HepG2 (cell line): ENCODE results near the gene CPM. TPM values are rescaled to one million over a fixed set of nuclear protein-coding genes. Genes with fewer than 3 reads are reported as not detected.
A peak's percentile ranks its signal among the peaks of the same experiment; 100 is the strongest.

Source experiments
- AHDC1 ChIP-seq: sonication (generic); formaldehyde crosslinking; IDR thresholded peaks from 2 replicates; pipeline ENCODE4 v1.5.1; 2020; ENCODE audit warnings: mild to moderate bottlenecking, missing genetic modification reagents, borderline replicate concordance
- EZH2 ChIP-seq: conservative IDR thresholded peaks from 2 replicates; pipeline ENCODE4 v1.6.1; 2012; ENCODE audit warnings: mild to moderate bottlenecking, low read depth, low read length, moderate library complexity
- HMGXB4 ChIP-seq, 2 experiments: sonication (generic) in 1 of 2; formaldehyde crosslinking in 1 of 2; IDR thresholded peaks; 2 replicates each; pipeline versions ENCODE4 v1.4.0 to v1.6.1; 2018 to 2020; ENCODE audit warnings: missing genetic modification reagents in 2 of 2, borderline replicate concordance in 1 of 2, low read depth in 1 of 2, mild to moderate bottlenecking in 1 of 2, missing biosample characterization in 1 of 2
- HOXD1 ChIP-seq: sonication (generic); formaldehyde crosslinking; IDR thresholded peaks from 2 replicates; pipeline ENCODE4 v1.5.0; 2020; ENCODE audit warnings: missing genetic modification reagents
- MAZ ChIP-seq, 2 experiments: sonication (generic) in 1 of 2; formaldehyde crosslinking in 1 of 2; IDR thresholded peaks; 2 replicates each; pipeline versions ENCODE4 v1.5.0 to v1.6.1; 2012 to 2020; ENCODE audit warnings: low read depth in 2 of 2, mild to moderate bottlenecking in 2 of 2, borderline replicate concordance in 1 of 2, improper control_type of control experiment in 1 of 2, low read length in 1 of 2, missing genetic modification reagents in 1 of 2, moderate library complexity in 1 of 2
- USF2 ChIP-seq, 2 experiments: sonication (generic) in 1 of 2; formaldehyde crosslinking in 1 of 2; IDR thresholded peaks; 2 replicates each; pipeline versions ENCODE4 v1.5.1 to v1.6.1; 2011 to 2020; ENCODE audit warnings: borderline replicate concordance in 1 of 2, low read depth in 1 of 2, low read length in 1 of 2, mild to moderate bottlenecking in 1 of 2, missing genetic modification reagents in 1 of 2, moderate library complexity in 1 of 2
- ZNF710 ChIP-seq: sonication (generic); formaldehyde crosslinking; IDR thresholded peaks from 2 replicates; pipeline ENCODE4 v1.5.0; 2020; ENCODE audit warnings: mild to moderate bottlenecking, missing genetic modification reagents, borderline replicate concordance
- polyA plus RNA-seq, 8 experiments: library from polyadenylated mRNA; depleted of rRNA in 3 of 8; stranded (reverse) in 7 of 8; unstranded in 1 of 8; fragments of >200 nt; fragmentation: Illumina TruSeq in 4 of 8; extraction: Trizol in 4 of 8; gene quantifications; 2 replicates each; pipeline versions ENCODE4 v1.2.1 to v1.2.3, GENCODE V29; 2011 to 2016; ENCODE audit warnings: low read depth in 4 of 8, missing spikeins in 1 of 8, mixed read lengths in 1 of 8; ENCODE audit not compliant: insufficient read depth in 1 of 8
- total RNA-seq, 5 experiments: library from RNA; depleted of rRNA; stranded (reverse); fragments of >200 nt; fragmentation: Illumina TruSeq; extraction: Trizol; gene quantifications; 2 replicates each; pipeline ENCODE4 v1.2.3, GENCODE V29; 2016; ENCODE audit warnings: low read depth in 1 of 5

The CPM gene
- total and polyA plus RNA-seq, 2 of the 13 experiments (the other 11 are each of a cell fraction or from before 2014, with no cell fraction given): not detected

GRCh38 chr12:68807576-68808387 is 125.2 kb downstream of the CPM start, which contains the start of gene MDM2 (continued):
- TF ChIP-seq ZNF710 (no peak), HMGXB4 (CRISPR knock-in tag; IDR thresholded peaks at IDR 0.05; ENCODE audit: borderline replicate concordance in 1 of 2, low read depth in 1 of 2) (peak; percentile 90 to 96; a peak in 3 of 4 replicates), EZH2 (no peak), AHDC1 (CRISPR knock-in tag) (peak; percentile 70), HOXD1 (CRISPR knock-in tag) (peak; percentile 92), USF2 (IDR thresholded peaks at IDR 0.05; ENCODE audit: low read depth, low read length) (no peak), USF2 (CRISPR knock-in tag; IDR thresholded peaks at IDR 0.05; ENCODE audit: borderline replicate concordance) (peak; percentile 30; the same call in 1 of the 2 replicates), MAZ (IDR thresholded peaks at IDR 0.05; ENCODE audit: borderline replicate concordance, low read depth, low read length) (peak; percentile 81), MAZ (CRISPR knock-in tag; IDR thresholded peaks at IDR 0.05; ENCODE audit: low read depth) (peak; percentile 95)
